ENCODE measurements around the gene PPL. TPM values are rescaled to one million over a fixed set of nuclear protein-coding genes. Genes with fewer than 3 reads are reported as not detected.

The PPL gene
- total and polyA plus RNA-seq, 11 donors = 4.3 to 23.8 (median 7.8) TPM

DNA sequence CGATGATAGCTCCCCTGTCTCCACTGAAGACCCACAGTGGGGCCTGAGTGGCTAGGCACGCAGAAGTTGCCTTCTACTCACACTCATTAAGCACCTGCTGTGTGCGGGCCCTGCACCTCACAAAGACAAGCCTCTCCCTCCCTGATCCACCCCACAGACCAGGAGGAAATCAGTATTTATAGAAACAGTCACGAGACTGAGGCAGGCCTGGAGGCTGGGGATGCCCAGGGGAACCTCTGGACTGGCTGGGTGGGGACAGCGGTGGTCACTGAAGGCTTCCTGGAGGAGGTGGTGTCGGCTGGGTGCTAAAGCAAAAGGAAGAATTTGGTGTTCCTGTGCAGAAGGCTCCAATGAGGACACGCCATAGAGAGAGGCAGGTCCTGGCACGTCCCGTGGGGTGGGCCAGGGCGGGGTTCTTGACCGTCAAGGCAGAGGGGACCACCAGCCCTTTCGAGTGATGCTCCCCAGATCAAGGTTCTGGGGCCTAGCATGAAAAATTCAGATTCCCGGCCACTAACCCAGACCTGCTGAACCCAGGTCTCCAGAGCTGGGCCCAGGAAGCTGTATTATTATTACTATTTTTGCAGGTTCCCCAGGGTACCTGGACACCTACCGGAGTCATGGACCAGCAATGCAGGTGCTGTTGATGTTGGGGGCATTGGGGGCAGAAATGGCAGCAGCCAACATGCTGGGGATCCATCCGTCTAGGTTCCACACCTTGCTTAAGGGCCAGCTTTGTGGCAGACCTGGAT, 23.0 kb downstream of the PPL start:
- Histone ChIP-seq H3K36me3 (no peaks in the 10 kb centered on the region), H3K4me3 (no peak overlapping the region), H3K27me3 (no peaks in the 10 kb centered on the region), H3K4me1 (no peaks in the 10 kb centered on the region), H3K9me3 (no peaks in the 10 kb centered on the region), H3K27ac (no peak overlapping the region)
- intact Hi-C loops (cut with DNase I) = no loop called here
- ATAC-seq (no peak), DNase-seq (no peak)
- 82 to 87% (median 86%) methylated on average over 15 of the region's 15 CpGs for WGBS, 4 donors
- TF ChIP-seq POLR2A (IDR thresholded peaks at IDR 0.05) = no peak
- TF ChIP-seq, protein P1, sequence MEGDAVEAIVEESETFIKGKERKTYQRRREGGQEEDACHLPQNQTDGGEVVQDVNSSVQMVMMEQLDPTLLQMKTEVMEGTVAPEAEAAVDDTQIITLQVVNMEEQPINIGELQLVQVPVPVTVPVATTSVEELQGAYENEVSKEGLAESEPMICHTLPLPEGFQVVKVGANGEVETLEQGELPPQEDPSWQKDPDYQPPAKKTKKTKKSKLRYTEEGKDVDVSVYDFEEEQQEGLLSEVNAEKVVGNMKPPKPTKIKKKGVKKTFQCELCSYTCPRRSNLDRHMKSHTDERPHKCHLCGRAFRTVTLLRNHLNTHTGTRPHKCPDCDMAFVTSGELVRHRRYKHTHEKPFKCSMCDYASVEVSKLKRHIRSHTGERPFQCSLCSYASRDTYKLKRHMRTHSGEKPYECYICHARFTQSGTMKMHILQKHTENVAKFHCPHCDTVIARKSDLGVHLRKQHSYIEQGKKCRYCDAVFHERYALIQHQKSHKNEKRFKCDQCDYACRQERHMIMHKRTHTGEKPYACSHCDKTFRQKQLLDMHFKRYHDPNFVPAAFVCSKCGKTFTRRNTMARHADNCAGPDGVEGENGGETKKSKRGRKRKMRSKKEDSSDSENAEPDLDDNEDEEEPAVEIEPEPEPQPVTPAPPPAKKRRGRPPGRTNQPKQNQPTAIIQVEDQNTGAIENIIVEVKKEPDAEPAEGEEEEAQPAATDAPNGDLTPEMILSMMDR (IDR thresholded peaks at IDR 0.05) = no peak

DNA sequence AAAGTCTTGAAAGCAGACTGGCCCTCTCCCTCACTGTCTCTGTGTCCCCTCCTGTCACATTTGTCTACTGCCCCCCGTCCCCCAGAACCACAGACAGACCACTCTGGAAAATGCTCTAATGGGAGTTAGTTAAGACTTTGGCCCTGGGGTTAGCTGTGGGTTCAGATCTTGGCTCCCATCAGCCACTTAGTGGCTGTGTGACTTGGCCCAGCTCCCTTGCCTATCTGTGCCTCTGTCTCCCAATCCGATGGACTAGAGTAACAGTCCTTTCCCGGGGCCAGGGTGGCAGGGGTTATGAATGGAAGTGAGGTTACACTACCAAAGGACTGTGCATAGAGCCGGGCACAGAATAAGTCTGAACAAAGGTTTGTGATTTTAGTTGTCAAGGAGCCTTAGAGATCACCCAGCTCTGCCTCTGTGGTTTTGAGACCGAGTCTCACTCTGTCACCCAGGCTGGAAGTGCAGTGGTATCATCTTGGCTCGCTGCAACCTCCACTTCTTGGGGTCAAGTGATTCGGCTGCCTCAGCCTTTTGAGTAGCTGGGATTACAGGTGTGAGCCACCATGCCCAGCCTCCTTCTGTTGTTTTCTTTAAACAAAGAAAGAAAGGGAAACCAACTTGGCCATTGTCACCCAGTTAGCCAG, 23.7 kb downstream of the PPL start:
- ATAC-seq (no peak), DNase-seq (no peak)
- Histone ChIP-seq H3K27me3 (no peaks in the 10 kb centered on the region), H3K9me3 (no peaks in the 10 kb centered on the region), H3K36me3 (no peaks in the 10 kb centered on the region), H3K4me3 (no peak overlapping the region), H3K27ac (no peak overlapping the region), H3K4me1 (no peaks in the 10 kb centered on the region)
- TF ChIP-seq POLR2A (IDR thresholded peaks at IDR 0.05) = no peak
- TF ChIP-seq, protein P1 (IDR thresholded peaks at IDR 0.05) = no peak
- intact Hi-C loops (cut with DNase I) = no loop called here
- 71 to 82% (median 74%) methylated on average over 7 of the region's 7 CpGs for WGBS, 4 donors

DNA sequence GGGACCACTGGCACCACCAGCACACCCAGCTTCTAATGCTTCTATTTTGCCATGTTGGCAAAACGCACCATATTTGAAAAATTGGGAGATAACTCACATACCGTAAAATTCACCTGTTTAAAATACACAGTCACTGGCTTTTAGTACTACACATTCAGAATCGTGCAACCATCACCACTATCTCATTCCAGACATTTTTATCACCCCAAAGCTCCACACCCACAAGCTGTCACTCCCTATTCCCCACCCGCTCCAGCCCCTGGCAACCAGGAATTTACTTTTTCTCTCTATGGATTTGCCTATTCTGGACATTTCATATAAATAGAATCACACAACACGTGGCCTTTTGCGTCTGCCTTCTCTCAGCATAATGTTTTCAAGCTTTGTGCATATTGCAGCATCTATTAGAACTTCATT, 25.0 kb downstream of the PPL start:
- Histone ChIP-seq H3K9me3 (no peaks in the 10 kb centered on the region), H3K4me1 (no peaks in the 10 kb centered on the region), H3K27ac (no peak overlapping the region), H3K36me3 (no peaks in the 10 kb centered on the region), H3K27me3 (no peaks in the 10 kb centered on the region), H3K4me3 (no peak overlapping the region)
- 61 to 74% (median 68%) methylated on average over 6 of the region's 6 CpGs for WGBS, 4 donors
- intact Hi-C loops (cut with DNase I) = no loop called here
- no peak for ATAC-seq
- no peak for DNase-seq
- TF ChIP-seq, protein P1 (IDR thresholded peaks at IDR 0.05) = no peak
- TF ChIP-seq POLR2A (IDR thresholded peaks at IDR 0.05) = no peak

DNA sequence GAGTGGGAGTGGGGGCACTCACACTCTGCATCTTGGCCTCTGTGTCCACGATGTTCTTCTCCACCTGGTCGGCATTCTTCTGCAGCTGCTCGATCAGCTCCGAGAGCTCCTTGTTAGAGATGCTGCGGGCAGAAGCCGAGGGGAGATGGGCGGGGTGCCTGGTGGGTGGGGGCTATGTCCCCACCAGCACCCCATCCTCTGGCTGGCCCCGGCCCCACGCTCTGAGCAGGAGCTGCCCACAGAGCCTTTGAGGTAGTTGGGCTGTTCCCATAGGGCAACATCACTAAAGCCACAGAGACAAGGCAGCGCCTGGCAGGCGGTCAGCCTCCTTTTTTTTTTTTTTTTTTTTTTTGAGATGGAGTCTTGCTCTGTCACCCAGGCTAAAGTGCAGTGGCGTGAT, 26.1 kb downstream of the PPL start:
- Histone ChIP-seq H3K4me1 (no peaks in the 10 kb centered on the region), H3K9me3 (no peaks in the 10 kb centered on the region), H3K36me3 (no peaks in the 10 kb centered on the region), H3K4me3 (no peak overlapping the region), H3K27me3 (no peaks in the 10 kb centered on the region), H3K27ac (no peak overlapping the region)
- no peak for DNase-seq
- intact Hi-C loops (cut with DNase I) = no loop called here
- WGBS, 4 donors = 85 to 89% (median 87%) methylated on average over 11 to 12 of the region's 12 CpGs
- TF ChIP-seq, protein P1 (IDR thresholded peaks at IDR 0.05) = no peak
- TF ChIP-seq POLR2A (IDR thresholded peaks at IDR 0.05) = no peak
- ATAC-seq = no peak

Measured in heart left ventricle (tissue), 16 donors.